PC-3 (cell line): ENCODE data around the gene ZCCHC24. TPM values are rescaled to one million over a fixed set of nuclear protein-coding genes. Genes with fewer than 3 reads are reported as not detected.
"Not testable (repeated sequence)": the region's sequence is repeated elsewhere in the genome, so short reads cannot be mapped to it uniquely, and the experiment has no call there.

Experiments used
- ATAC-seq: fragments of 200-7000 bp; cut with Tn5 transposase; 2 replicates; pipeline ENCODE4 v1.9.1; 2020; ENCODE audit warnings: mild to moderate bottlenecking, moderate library complexity
- BruUV-seq: library from RNA; stranded (reverse); fragments of 400-500 nt; replicated peaks from 2 replicates; lab custom pipeline; 2021; lab: Mats Ljungman, UMichigan
- CTCF ChIA-PET: fragments of 300-600 bp; sonication (Branson Sonifier 250); formaldehyde crosslinking; loops from one replicate; lab custom pipeline; 2022; ENCODE audit warnings: antibody characterized with exemption; lab: Charles Lee
- POLR2A ChIA-PET: fragments of 300-600 bp; sonication (Branson Sonifier 250); formaldehyde crosslinking; loops from one replicate; lab custom pipeline; 2022; ENCODE audit warnings: antibody characterized with exemption; ENCODE audit not compliant: unreplicated experiment; lab: Charles Lee
- DNase-seq: peaks from one replicate; pipeline ENCODE4 v3.0.0-alpha.2; 2015
- H2AFZ ChIP-seq: fragments of 300-600 bp; sonication (generic); 2 replicates; pipeline ENCODE4 v1.6.0; 2016; ENCODE audit warnings: antibody characterized with exemption, low read length
- H3F3A ChIP-seq: fragments of 300-600 bp; sonication (generic); one replicate; pipeline ENCODE4 v1.6.0; 2017; ENCODE audit warnings: antibody characterized with exemption, low read length, control low read depth, mild to moderate bottlenecking; ENCODE audit not compliant: unreplicated experiment
- H3K27ac ChIP-seq: fragments of 300-600 bp; sonication (generic); 2 replicates; pipeline ENCODE4 v1.5.1; 2016; ENCODE audit warnings: mild to moderate bottlenecking, low read length
- H3K27me3 ChIP-seq: fragments of 300-600 bp; sonication (generic); 2 replicates; pipeline ENCODE4 v1.6.1; 2016; ENCODE audit warnings: low read length, mixed read lengths
- H3K36me3 ChIP-seq: fragments of 300-600 bp; sonication (generic); 2 replicates; pipeline ENCODE4 v1.6.1; 2016; ENCODE audit warnings: low read depth, mixed run types, low read length, mixed read lengths
- H3K4me1 ChIP-seq: fragments of 300-600 bp; sonication (generic); 2 replicates; pipeline ENCODE4 v1.5.1; 2016; ENCODE audit warnings: low read length; ENCODE audit not compliant: insufficient read depth
- H3K4me2 ChIP-seq: fragments of 300-600 bp; sonication (generic); 2 replicates; pipeline ENCODE4 v1.6.0; 2016; ENCODE audit warnings: low read length
- H3K4me3 ChIP-seq: fragments of 300-600 bp; sonication (generic); 2 replicates; pipeline ENCODE4 v1.5.1; 2016; ENCODE audit warnings: mild to moderate bottlenecking, low read length, mixed read lengths
- H3K79me2 ChIP-seq: fragments of 300-600 bp; sonication (generic); 2 replicates; pipeline ENCODE4 v1.6.1; 2017; ENCODE audit warnings: low read length, mixed read lengths
- H3K9ac ChIP-seq: fragments of 300-600 bp; sonication (generic); 2 replicates; pipeline ENCODE4 v1.6.0; 2016; ENCODE audit warnings: mild to moderate bottlenecking, low read length
- H3K9me2 ChIP-seq: fragments of 300-600 bp; sonication (generic); replicated peaks from 2 replicates; pipeline ENCODE4 v1.6.1; 2016; ENCODE audit warnings: mixed run types, low read length, mixed read lengths
- H3K9me3 ChIP-seq: fragments of 300-600 bp; sonication (generic); 2 replicates; pipeline ENCODE4 v1.6.1; 2016; ENCODE audit warnings: low read length, mixed read lengths
- H4K20me1 ChIP-seq: fragments of 300-600 bp; sonication (generic); 2 replicates; pipeline ENCODE4 v1.6.1; 2016; ENCODE audit warnings: low read length, mixed read lengths
- EZH2 ChIP-seq: fragments of 300-600 bp; sonication (generic); IDR thresholded peaks from one replicate; pipeline ENCODE4 v1.6.1; 2017; ENCODE audit warnings: antibody characterized with exemption, mild to moderate bottlenecking, low read length; ENCODE audit not compliant: unreplicated experiment
- EZH2phosphoT487 ChIP-seq: fragments of 300-600 bp; sonication (generic); IDR thresholded peaks from 2 replicates; pipeline ENCODE4 v1.6.1; 2018; ENCODE audit warnings: mild to moderate bottlenecking, antibody characterized with exemption, low read length, borderline replicate concordance
- intact Hi-C: fragments of 100-400 bp; cut with micrococcal nuclease; formaldehyde crosslinking; loops from 2 replicates; pipeline ENCODE4 v1.9.0; 2023
- total RNA-seq: library from RNA; depleted of rRNA; stranded (reverse); fragments of >200 nt; gene quantifications from 2 replicates; pipeline ENCODE4 v1.2.3, GENCODE V29; 2014; rRNA removed
- TF ChIP-seq, protein P1 (sequence below): fragments of 300-600 bp; sonication (generic); conservative IDR thresholded peaks from 2 replicates; pipeline ENCODE4 v1.5.1; 2017; ENCODE audit warnings: antibody characterized with exemption, low read depth, mild to moderate bottlenecking, low read length

The ZCCHC24 gene
- total RNA-seq, 1 experiment from 2014 or later, result 32.9 TPM

GRCh38 chr10:79333513-79333912 is 111.9 kb downstream of the ZCCHC24 start:
- peak; percentile 100 for DNase-seq

DNA sequence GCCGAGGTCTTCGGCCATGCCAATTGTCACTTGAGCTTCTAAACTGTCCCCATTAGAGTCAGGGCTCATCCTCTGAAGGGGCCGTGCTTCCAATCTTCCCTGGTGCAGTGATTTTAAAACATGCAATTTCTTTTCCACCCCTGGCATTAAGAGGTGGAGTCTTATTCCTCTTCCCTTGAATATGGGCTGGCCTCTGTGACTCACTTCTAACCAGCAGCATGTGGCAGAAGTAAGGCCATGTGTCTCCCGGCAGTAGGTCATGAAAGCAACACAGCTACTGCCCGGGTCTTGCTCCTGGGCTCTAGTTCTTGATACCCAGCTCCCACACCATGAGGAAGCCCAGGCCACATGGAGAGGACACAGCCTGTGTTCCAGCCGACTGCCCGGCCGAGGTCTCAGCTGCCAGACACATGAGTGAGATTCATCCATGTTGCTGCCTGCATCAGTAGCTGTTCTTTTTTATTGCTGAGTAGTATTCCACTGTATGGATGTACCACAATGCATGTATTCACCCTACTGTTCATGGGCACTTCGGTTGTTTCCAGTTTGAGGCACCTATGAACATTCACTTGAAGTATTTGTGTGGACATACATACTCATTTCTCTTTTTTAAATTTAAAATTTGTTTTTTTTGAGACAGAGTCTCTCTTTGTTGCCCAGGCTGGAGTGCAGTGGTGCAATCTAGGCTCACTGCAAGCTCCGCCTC is 112.7 kb downstream of the ZCCHC24 start:
- ChIA-PET POLR2A (interaction anchor here (0.6 kb wide), 1 partner anchor 871 kb away, joined by 3 read pairs; no protein-coding TSS in a partner anchor), CTCF (interaction anchor here (0.8 to 1.0 kb wide), 3 partner anchors 16 to 40 kb away, joined by 3 to 9 read pairs (median 4); no protein-coding TSS in a partner anchor)
- not testable (repeated sequence) for H3K4me3 ChIP-seq, H3K27me3 ChIP-seq, H3K9me2 ChIP-seq, ATAC-seq, H3K36me3 ChIP-seq, BruUV-seq, H3K79me2 ChIP-seq, H3K4me2 ChIP-seq, DNase-seq, H2AFZ ChIP-seq, H4K20me1 ChIP-seq, H3K9me3 ChIP-seq
- intact Hi-C loops, result loop anchor here (1.0 kb wide), 3 partner anchors 15 to 38 kb away; partner anchors contain the start of gene PPIF
- Histone ChIP-seq H3K9ac (peak overlapping the region; percentile 55), H3K4me1 (peaks cover 60% of the 10 kb centered on the region), H3K27ac (peak overlapping the region; percentile 68), H3F3A (peaks cover 21% of the 10 kb centered on the region)

More at GRCh38 chr10:79333513-79333912, 111.9 kb downstream of the ZCCHC24 start:
- Histone ChIP-seq H4K20me1 (no peaks in the 10 kb centered on the region), H3K9ac (peak overlapping the region; percentile 55), H3K4me1 (peaks cover 57% of the 10 kb centered on the region), H3K9me3 (no peaks in the 10 kb centered on the region), H2AFZ (no peak overlapping the region), H3K36me3 (no peaks in the 10 kb centered on the region; the same call in 1 of the 2 replicates), H3K27me3 (no peaks in the 10 kb centered on the region), H3K4me3 (no peak overlapping the region), H3K9me2 (no peaks in the 10 kb centered on the region), H3K27ac (peak overlapping the region; percentile 68), H3F3A (peaks cover 21% of the 10 kb centered on the region), H3K79me2 (no peaks in the 10 kb centered on the region), H3K4me2 (peak overlapping the region; percentile 17)
- ChIA-PET CTCF (interaction anchor here (0.8 to 1.0 kb wide), 3 partner anchors 17 to 41 kb away, joined by 3 to 9 read pairs (median 4); no protein-coding TSS in a partner anchor), POLR2A (interaction anchor here (0.6 to 0.7 kb wide), 3 partner anchors 12 to 870 kb away, joined by 3 read pairs; no protein-coding TSS in a partner anchor)
- no peak for TF ChIP-seq EZH2
- TF ChIP-seq, protein P1, sequence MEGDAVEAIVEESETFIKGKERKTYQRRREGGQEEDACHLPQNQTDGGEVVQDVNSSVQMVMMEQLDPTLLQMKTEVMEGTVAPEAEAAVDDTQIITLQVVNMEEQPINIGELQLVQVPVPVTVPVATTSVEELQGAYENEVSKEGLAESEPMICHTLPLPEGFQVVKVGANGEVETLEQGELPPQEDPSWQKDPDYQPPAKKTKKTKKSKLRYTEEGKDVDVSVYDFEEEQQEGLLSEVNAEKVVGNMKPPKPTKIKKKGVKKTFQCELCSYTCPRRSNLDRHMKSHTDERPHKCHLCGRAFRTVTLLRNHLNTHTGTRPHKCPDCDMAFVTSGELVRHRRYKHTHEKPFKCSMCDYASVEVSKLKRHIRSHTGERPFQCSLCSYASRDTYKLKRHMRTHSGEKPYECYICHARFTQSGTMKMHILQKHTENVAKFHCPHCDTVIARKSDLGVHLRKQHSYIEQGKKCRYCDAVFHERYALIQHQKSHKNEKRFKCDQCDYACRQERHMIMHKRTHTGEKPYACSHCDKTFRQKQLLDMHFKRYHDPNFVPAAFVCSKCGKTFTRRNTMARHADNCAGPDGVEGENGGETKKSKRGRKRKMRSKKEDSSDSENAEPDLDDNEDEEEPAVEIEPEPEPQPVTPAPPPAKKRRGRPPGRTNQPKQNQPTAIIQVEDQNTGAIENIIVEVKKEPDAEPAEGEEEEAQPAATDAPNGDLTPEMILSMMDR, result no peak
- TF ChIP-seq EZH2phosphoT487, result no peak
- ATAC-seq, result peak; percentile 49
- BruUV-seq, result no TSS peak
- intact Hi-C loops, result loop anchor here (1.0 kb wide), 3 partner anchors 14 to 39 kb away; partner anchors contain the start of gene PPIF

Other genes with a start within 250 kb of the ZCCHC24 start
- 381 and 472 TPM in 2 replicates for gene PPIF, start 98.2 kb downstream of the ZCCHC24 start, total RNA-seq
- 0.51 and 0.75 TPM in 2 replicates for gene EIF5AL1, start 66.9 kb upstream of the ZCCHC24 start, total RNA-seq
- gene SFTPA2, start 114.8 kb upstream of the ZCCHC24 start, total RNA-seq, result not detected in 2 replicates
- gene SFTPA1, start 165.3 kb upstream of the ZCCHC24 start, total RNA-seq, result not detected in 2 replicates